Loucy (cell line): Measurements from ENCODE around the gene DDX55.
A peak's percentile ranks its signal among the peaks of the same experiment; 100 is the strongest.

Experiments used
- H2AFZ ChIP-seq: fragments of 200-600 bp; sonication (generic); 2 replicates; pipeline ENCODE4 v1.6.0; 2016; ENCODE audit warnings: antibody characterized with exemption, mild to moderate bottlenecking, low read length, moderate library complexity
- H3F3A ChIP-seq: fragments of 200-600 bp; 2 replicates; pipeline ENCODE4 v1.6.0; 2016; ENCODE audit warnings: antibody characterized with exemption, low read depth, mild to moderate bottlenecking
- H3K27me3 ChIP-seq: fragments of 200-600 bp; sonication (generic); 2 replicates; pipeline ENCODE4 v1.6.1; 2014; ENCODE audit warnings: low read length, mild to moderate bottlenecking; ENCODE audit not compliant: insufficient read depth, poor library complexity, severe bottlenecking
- H3K36me3 ChIP-seq: fragments of 200-600 bp; sonication (generic); 2 replicates; pipeline ENCODE4 v1.6.1; 2016; ENCODE audit warnings: low read length; ENCODE audit not compliant: insufficient read depth
- H3K4me1 ChIP-seq: fragments of 200-600 bp; sonication (generic); 2 replicates; pipeline ENCODE4 v1.5.1; 2014; ENCODE audit warnings: low read length, mild to moderate bottlenecking; ENCODE audit not compliant: insufficient read depth, poor library complexity, severe bottlenecking
- H3K4me2 ChIP-seq: fragments of 200-600 bp; sonication (generic); 2 replicates; pipeline ENCODE4 v1.6.0; 2014; ENCODE audit warnings: antibody characterized with exemption, low read length, low read depth, mild to moderate bottlenecking; ENCODE audit not compliant: poor library complexity, severe bottlenecking
- H3K4me3 ChIP-seq: fragments of 200-600 bp; sonication (generic); 2 replicates; pipeline ENCODE4 v1.5.1; 2014; ENCODE audit warnings: low read length, mild to moderate bottlenecking, mixed read lengths; ENCODE audit not compliant: poor library complexity, severe bottlenecking
- H3K79me2 ChIP-seq: fragments of 200-600 bp; sonication (generic); 2 replicates; pipeline ENCODE4 v1.6.1; 2014; ENCODE audit warnings: low read length; ENCODE audit not compliant: insufficient read depth
- H3K9ac ChIP-seq: fragments of 200-600 bp; sonication (generic); 2 replicates; pipeline ENCODE4 v1.6.0; 2014; ENCODE audit warnings: mild to moderate bottlenecking, low read depth, low read length, moderate library complexity; ENCODE audit not compliant: poor library complexity, severe bottlenecking
- H3K9me2 ChIP-seq: fragments of 200-600 bp; sonication (generic); replicated peaks from 2 replicates; pipeline ENCODE4 v1.6.1; 2016; ENCODE audit warnings: low read depth, low read length, mixed read lengths
- H3K9me3 ChIP-seq: fragments of 200-600 bp; sonication (generic); 2 replicates; pipeline ENCODE4 v1.6.1; 2014; ENCODE audit warnings: mild to moderate bottlenecking, antibody characterized with exemption, low read length, low read depth; ENCODE audit not compliant: insufficient read depth
- H4K20me1 ChIP-seq: fragments of 200-600 bp; sonication (generic); 2 replicates; pipeline ENCODE4 v1.6.0; 2014; ENCODE audit warnings: antibody characterized with exemption, low read length, mild to moderate bottlenecking; ENCODE audit not compliant: insufficient read depth, poor library complexity, severe bottlenecking
- CTCF ChIP-seq: fragments of 200-600 bp; sonication (generic); conservative IDR thresholded peaks from 2 replicates; pipeline ENCODE4 v1.5.1; 2014; ENCODE audit warnings: mild to moderate bottlenecking, antibody characterized with exemption, low read length
- EZH2phosphoT487 ChIP-seq: fragments of 200-600 bp; IDR thresholded peaks from 2 replicates; pipeline ENCODE4 v1.6.1; 2018; ENCODE audit warnings: antibody characterized with exemption, mild to moderate bottlenecking, moderate library complexity, borderline replicate concordance

Gene DDX55

GRCh38 chr12:123591702-123592481 lies 10.0 kb upstream of the DDX55 start:
- H3K4me1 ChIP-seq: peaks cover 25% of the 10 kb centered on the region
- H3K79me2 ChIP-seq: peaks cover 83% of the 10 kb centered on the region
- no peaks in the 10 kb centered on the region for H3K27me3 ChIP-seq
- H3K9ac ChIP-seq: no peak overlapping the region
- TF ChIP-seq CTCF (no peak), EZH2phosphoT487 (no peak)
- H3K9me3 ChIP-seq: no peaks in the 10 kb centered on the region
- peaks cover 60% of the 10 kb centered on the region for H3K36me3 ChIP-seq
- H3K4me2 ChIP-seq: peak overlapping the region; percentile 40
- no peaks in the 10 kb centered on the region for H3K9me2 ChIP-seq
- H3F3A ChIP-seq: no peaks in the 10 kb centered on the region
- H2AFZ ChIP-seq: no peak overlapping the region
- H3K4me3 ChIP-seq: no peak overlapping the region
- peaks cover 46% of the 10 kb centered on the region for H4K20me1 ChIP-seq

GRCh38 chr12:123595729-123596128 lies 6.2 kb upstream of the DDX55 start:
- H3K9ac ChIP-seq: no peak overlapping the region
- H2AFZ ChIP-seq: no peak overlapping the region
- H3K79me2 ChIP-seq: peaks cover 58% of the 10 kb centered on the region
- no peaks in the 10 kb centered on the region for H3K9me3 ChIP-seq
- TF ChIP-seq CTCF: no peak
- no peak for TF ChIP-seq EZH2phosphoT487
- peaks cover 67% of the 10 kb centered on the region for H3K36me3 ChIP-seq
- H3K27me3 ChIP-seq: no peaks in the 10 kb centered on the region
- H3K4me2 ChIP-seq: no peak overlapping the region
- H4K20me1 ChIP-seq: peaks cover 15% of the 10 kb centered on the region
- no peaks in the 10 kb centered on the region for H3K9me2 ChIP-seq
- H3K4me3 ChIP-seq: no peak overlapping the region
- peaks cover 13% of the 10 kb centered on the region; the same call in 1 of the 2 replicates for H3F3A ChIP-seq
- peaks cover 5% of the 10 kb centered on the region for H3K4me1 ChIP-seq

- H3K27me3 ChIP-seq: no peaks in the 10 kb centered on the region
- peaks cover 55% of the 10 kb centered on the region for H3K36me3 ChIP-seq
- no peak overlapping the region for H3K9ac ChIP-seq
- H3K4me2 ChIP-seq: no peak overlapping the region
- TF ChIP-seq CTCF (no peak), EZH2phosphoT487 (no peak)
- no peaks in the 10 kb centered on the region for H3K9me2 ChIP-seq
- no peaks in the 10 kb centered on the region for H3K9me3 ChIP-seq
- peaks cover 5% of the 10 kb centered on the region for H3K4me1 ChIP-seq
- H3K4me3 ChIP-seq: no peak overlapping the region
- peaks cover 10% of the 10 kb centered on the region for H4K20me1 ChIP-seq
- no peak overlapping the region for H2AFZ ChIP-seq
- H3F3A ChIP-seq: peaks cover 13% of the 10 kb centered on the region; the same call in 1 of the 2 replicates
- H3K79me2 ChIP-seq: peaks cover 54% of the 10 kb centered on the region
Observed at GRCh38 chr12:123597100-123597499, 4.8 kb upstream of the DDX55 start.
